ENCODE data around the gene C6orf120. TPM values are rescaled to one million over a fixed set of nuclear protein-coding genes. Genes with fewer than 3 reads are reported as not detected.
A peak's percentile ranks its signal among the peaks of the same experiment; 100 is the strongest.

Gene C6orf120
- total and polyA plus RNA-seq, 2 of the 13 experiments (the other 11 are each of a cell fraction or from before 2014, with no cell fraction given): 21.7 to 29.9 TPM

DNA sequence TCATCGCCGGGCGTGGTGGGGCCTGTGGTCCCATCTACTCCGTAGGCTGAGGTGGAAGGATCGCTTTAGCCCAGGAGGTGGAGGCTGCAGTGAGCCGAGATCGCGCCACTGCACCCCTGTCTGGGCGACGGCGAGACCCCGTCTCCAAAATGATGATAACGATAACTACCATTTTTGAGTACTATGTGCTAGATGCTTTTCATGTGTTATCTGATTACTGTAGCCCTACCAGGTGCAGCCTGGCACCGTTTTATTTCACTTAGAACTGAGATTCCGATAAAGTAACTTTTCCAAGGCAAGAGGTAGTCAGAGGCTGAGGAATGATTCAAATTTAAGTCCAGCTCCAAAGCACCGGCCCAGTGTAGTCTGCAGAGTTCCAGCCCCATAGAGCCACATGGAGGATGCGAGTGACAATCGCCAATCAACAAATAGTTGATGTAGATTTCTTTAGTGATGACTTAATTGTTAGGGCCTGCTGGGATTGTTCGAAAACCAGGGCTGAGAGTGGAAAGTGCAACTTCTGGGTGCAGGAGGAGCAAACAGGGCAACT is 50.2 kb downstream of the C6orf120 start (continued):
- TF ChIP-seq, protein P1, sequence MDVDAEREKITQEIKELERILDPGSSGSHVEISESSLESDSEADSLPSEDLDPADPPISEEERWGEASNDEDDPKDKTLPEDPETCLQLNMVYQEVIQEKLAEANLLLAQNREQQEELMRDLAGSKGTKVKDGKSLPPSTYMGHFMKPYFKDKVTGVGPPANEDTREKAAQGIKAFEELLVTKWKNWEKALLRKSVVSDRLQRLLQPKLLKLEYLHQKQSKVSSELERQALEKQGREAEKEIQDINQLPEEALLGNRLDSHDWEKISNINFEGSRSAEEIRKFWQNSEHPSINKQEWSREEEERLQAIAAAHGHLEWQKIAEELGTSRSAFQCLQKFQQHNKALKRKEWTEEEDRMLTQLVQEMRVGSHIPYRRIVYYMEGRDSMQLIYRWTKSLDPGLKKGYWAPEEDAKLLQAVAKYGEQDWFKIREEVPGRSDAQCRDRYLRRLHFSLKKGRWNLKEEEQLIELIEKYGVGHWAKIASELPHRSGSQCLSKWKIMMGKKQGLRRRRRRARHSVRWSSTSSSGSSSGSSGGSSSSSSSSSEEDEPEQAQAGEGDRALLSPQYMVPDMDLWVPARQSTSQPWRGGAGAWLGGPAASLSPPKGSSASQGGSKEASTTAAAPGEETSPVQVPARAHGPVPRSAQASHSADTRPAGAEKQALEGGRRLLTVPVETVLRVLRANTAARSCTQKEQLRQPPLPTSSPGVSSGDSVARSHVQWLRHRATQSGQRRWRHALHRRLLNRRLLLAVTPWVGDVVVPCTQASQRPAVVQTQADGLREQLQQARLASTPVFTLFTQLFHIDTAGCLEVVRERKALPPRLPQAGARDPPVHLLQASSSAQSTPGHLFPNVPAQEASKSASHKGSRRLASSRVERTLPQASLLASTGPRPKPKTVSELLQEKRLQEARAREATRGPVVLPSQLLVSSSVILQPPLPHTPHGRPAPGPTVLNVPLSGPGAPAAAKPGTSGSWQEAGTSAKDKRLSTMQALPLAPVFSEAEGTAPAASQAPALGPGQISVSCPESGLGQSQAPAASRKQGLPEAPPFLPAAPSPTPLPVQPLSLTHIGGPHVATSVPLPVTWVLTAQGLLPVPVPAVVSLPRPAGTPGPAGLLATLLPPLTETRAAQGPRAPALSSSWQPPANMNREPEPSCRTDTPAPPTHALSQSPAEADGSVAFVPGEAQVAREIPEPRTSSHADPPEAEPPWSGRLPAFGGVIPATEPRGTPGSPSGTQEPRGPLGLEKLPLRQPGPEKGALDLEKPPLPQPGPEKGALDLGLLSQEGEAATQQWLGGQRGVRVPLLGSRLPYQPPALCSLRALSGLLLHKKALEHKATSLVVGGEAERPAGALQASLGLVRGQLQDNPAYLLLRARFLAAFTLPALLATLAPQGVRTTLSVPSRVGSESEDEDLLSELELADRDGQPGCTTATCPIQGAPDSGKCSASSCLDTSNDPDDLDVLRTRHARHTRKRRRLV (CRISPR knock-in tag; IDR thresholded peaks at IDR 0.05): no peak
- no peak for TF ChIP-seq GABPA (IDR thresholded peaks at IDR 0.05; ENCODE audit: low read depth, low read length)
- no peak for TF ChIP-seq GABPA (CRISPR knock-in tag; IDR thresholded peaks at IDR 0.05; ENCODE audit: low read depth)
- TF ChIP-seq, protein P2, sequence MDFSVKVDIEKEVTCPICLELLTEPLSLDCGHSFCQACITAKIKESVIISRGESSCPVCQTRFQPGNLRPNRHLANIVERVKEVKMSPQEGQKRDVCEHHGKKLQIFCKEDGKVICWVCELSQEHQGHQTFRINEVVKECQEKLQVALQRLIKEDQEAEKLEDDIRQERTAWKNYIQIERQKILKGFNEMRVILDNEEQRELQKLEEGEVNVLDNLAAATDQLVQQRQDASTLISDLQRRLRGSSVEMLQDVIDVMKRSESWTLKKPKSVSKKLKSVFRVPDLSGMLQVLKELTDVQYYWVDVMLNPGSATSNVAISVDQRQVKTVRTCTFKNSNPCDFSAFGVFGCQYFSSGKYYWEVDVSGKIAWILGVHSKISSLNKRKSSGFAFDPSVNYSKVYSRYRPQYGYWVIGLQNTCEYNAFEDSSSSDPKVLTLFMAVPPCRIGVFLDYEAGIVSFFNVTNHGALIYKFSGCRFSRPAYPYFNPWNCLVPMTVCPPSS (IDR thresholded peaks at IDR 0.05): no peak
- TF ChIP-seq DNMT3B (CRISPR knock-in tag; conservative IDR thresholded peaks at IDR 0.05): no peak
- TF ChIP-seq, protein P3, sequence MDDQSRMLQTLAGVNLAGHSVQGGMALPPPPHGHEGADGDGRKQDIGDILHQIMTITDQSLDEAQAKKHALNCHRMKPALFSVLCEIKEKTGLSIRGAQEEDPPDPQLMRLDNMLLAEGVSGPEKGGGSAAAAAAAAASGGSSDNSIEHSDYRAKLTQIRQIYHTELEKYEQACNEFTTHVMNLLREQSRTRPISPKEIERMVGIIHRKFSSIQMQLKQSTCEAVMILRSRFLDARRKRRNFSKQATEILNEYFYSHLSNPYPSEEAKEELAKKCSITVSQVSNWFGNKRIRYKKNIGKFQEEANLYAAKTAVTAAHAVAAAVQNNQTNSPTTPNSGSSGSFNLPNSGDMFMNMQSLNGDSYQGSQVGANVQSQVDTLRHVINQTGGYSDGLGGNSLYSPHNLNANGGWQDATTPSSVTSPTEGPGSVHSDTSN (CRISPR knock-in tag; IDR thresholded peaks at IDR 0.05; ENCODE audit: borderline replicate concordance): no peak
- peak; percentile 2; the same call in 1 of the 2 replicates for TF ChIP-seq ZNF12 (CRISPR knock-in tag; IDR thresholded peaks at IDR 0.05)
- TF ChIP-seq ZNF30 (CRISPR knock-in tag; IDR thresholded peaks at IDR 0.05): 0 out of 2 replicates have a peak, but pooled peaks have one; percentile 53
- TF ChIP-seq ZMAT3 (CRISPR knock-in tag; conservative IDR thresholded peaks at IDR 0.05): no peak
- no peak for TF ChIP-seq CEBPG (CRISPR knock-in tag; IDR thresholded peaks at IDR 0.05)
- no peak for TF ChIP-seq MAFK (conservative IDR thresholded peaks at IDR 0.05 in 1 of 2, IDR thresholded peaks at IDR 0.05 in 1 of 2; ENCODE audit: low read length in 2 of 2)
- TF ChIP-seq DMAP1 (CRISPR knock-in tag; IDR thresholded peaks at IDR 0.05): no peak
- TF ChIP-seq, protein P4, sequence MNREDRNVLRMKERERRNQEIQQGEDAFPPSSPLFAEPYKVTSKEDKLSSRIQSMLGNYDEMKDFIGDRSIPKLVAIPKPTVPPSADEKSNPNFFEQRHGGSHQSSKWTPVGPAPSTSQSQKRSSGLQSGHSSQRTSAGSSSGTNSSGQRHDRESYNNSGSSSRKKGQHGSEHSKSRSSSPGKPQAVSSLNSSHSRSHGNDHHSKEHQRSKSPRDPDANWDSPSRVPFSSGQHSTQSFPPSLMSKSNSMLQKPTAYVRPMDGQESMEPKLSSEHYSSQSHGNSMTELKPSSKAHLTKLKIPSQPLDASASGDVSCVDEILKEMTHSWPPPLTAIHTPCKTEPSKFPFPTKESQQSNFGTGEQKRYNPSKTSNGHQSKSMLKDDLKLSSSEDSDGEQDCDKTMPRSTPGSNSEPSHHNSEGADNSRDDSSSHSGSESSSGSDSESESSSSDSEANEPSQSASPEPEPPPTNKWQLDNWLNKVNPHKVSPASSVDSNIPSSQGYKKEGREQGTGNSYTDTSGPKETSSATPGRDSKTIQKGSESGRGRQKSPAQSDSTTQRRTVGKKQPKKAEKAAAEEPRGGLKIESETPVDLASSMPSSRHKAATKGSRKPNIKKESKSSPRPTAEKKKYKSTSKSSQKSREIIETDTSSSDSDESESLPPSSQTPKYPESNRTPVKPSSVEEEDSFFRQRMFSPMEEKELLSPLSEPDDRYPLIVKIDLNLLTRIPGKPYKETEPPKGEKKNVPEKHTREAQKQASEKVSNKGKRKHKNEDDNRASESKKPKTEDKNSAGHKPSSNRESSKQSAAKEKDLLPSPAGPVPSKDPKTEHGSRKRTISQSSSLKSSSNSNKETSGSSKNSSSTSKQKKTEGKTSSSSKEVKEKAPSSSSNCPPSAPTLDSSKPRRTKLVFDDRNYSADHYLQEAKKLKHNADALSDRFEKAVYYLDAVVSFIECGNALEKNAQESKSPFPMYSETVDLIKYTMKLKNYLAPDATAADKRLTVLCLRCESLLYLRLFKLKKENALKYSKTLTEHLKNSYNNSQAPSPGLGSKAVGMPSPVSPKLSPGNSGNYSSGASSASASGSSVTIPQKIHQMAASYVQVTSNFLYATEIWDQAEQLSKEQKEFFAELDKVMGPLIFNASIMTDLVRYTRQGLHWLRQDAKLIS (CRISPR knock-in tag; IDR thresholded peaks at IDR 0.05): no peak
- TF ChIP-seq DR1 (CRISPR knock-in tag; IDR thresholded peaks at IDR 0.05): no peak
- TF ChIP-seq, protein P5, sequence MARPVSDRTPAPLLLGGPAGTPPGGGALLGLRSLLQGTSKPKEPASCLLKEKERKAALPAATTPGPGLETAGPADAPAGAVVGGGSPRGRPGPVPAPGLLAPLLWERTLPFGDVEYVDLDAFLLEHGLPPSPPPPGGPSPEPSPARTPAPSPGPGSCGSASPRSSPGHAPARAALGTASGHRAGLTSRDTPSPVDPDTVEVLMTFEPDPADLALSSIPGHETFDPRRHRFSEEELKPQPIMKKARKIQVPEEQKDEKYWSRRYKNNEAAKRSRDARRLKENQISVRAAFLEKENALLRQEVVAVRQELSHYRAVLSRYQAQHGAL (CRISPR knock-in tag; IDR thresholded peaks at IDR 0.05; ENCODE audit: not compliant biosample characterization): no peak
- TF ChIP-seq, protein P6, sequence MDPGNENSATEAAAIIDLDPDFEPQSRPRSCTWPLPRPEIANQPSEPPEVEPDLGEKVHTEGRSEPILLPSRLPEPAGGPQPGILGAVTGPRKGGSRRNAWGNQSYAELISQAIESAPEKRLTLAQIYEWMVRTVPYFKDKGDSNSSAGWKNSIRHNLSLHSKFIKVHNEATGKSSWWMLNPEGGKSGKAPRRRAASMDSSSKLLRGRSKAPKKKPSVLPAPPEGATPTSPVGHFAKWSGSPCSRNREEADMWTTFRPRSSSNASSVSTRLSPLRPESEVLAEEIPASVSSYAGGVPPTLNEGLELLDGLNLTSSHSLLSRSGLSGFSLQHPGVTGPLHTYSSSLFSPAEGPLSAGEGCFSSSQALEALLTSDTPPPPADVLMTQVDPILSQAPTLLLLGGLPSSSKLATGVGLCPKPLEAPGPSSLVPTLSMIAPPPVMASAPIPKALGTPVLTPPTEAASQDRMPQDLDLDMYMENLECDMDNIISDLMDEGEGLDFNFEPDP (CRISPR knock-in tag; conservative IDR thresholded peaks at IDR 0.05): 0 out of 2 replicates have a peak, but pooled peaks have one; percentile 13
- no peak for TF ChIP-seq RARG (CRISPR knock-in tag; IDR thresholded peaks at IDR 0.05; ENCODE audit: low read depth)
